GM23248 (cell line): ENCODE measurements around the gene NR5A2.

Source experiments
- EZH2 ChIP-seq: fragments of 200-600 bp; sonication (generic); IDR thresholded peaks from 2 replicates; pipeline ENCODE4 v1.6.1; 2018; ENCODE audit warnings: antibody characterized with exemption, mild to moderate bottlenecking; ENCODE audit not compliant: insufficient read depth, poor library complexity, severe bottlenecking
- EZH2phosphoT487 ChIP-seq: fragments of 200-600 bp; sonication (generic); IDR thresholded peaks from 2 replicates; pipeline ENCODE4 v1.6.1; 2018; ENCODE audit warnings: antibody characterized with exemption, moderate library complexity, mild to moderate bottlenecking, low read depth; ENCODE audit not compliant: insufficient read depth

- TF ChIP-seq EZH2, result no peak
- TF ChIP-seq EZH2phosphoT487, result no peak
Observed at GRCh38 chr1:200161801-200162200, 134.3 kb downstream of the NR5A2 start.
